PC-9 (cell line): Measurements from ENCODE around the gene ALK. TPM values are rescaled to one million over a fixed set of nuclear protein-coding genes. Genes with fewer than 3 reads are reported as not detected.

Source experiments
- BruUV-seq: library from RNA; stranded (reverse); fragments of 400-500 nt; replicated peaks from 2 replicates; lab custom pipeline; 2021; lab: Mats Ljungman, UMichigan
- CTCF ChIA-PET: fragments of 300-600 bp; sonication (Branson Sonifier 250); formaldehyde crosslinking; loops from one replicate; lab custom pipeline; 2022; ENCODE audit warnings: antibody characterized with exemption; lab: Charles Lee
- POLR2A ChIA-PET: fragments of 300-600 bp; sonication (Branson Sonifier 250); formaldehyde crosslinking; loops from one replicate; lab custom pipeline; 2022; ENCODE audit warnings: antibody characterized with exemption; ENCODE audit not compliant: unreplicated experiment; lab: Charles Lee
- DNase-seq, 2 experiments: peaks; one replicate each; pipeline versions ENCODE4 v3.0.0 to v3.0.0-alpha.2; 2015 to 2022; ENCODE audit warnings: mixed read lengths in 1 of 2
- H2AFZ ChIP-seq: fragments of 200-600 bp; sonication (generic); 2 replicates; pipeline ENCODE4 v1.8.1; 2017; ENCODE audit warnings: antibody characterized with exemption
- H3F3A ChIP-seq: fragments of 200-600 bp; sonication (generic); 2 replicates; pipeline ENCODE4 v1.8.1; 2017; ENCODE audit warnings: antibody characterized with exemption, mild to moderate bottlenecking, low read depth; ENCODE audit not compliant: insufficient read depth
- H3K27ac ChIP-seq: fragments of 200-600 bp; sonication (generic); 2 replicates; pipeline ENCODE4 v1.6.1; 2016; ENCODE audit warnings: mixed run types
- H3K27me3 ChIP-seq: fragments of 200-600 bp; sonication (generic); 2 replicates; pipeline ENCODE4 v1.6.1; 2016; ENCODE audit warnings: low read depth, mixed run types; ENCODE audit not compliant: insufficient read depth
- H3K36me3 ChIP-seq: fragments of 200-600 bp; sonication (generic); 2 replicates; pipeline ENCODE4 v1.6.1; 2016; ENCODE audit warnings: low read depth, mixed run types
- H3K4me1 ChIP-seq: fragments of 200-600 bp; sonication (generic); replicated peaks from 2 replicates; pipeline ENCODE4 v1.6.1; 2016; ENCODE audit warnings: mixed run types; ENCODE audit not compliant: insufficient read depth
- H3K4me2 ChIP-seq: fragments of 200-600 bp; sonication (generic); 2 replicates; pipeline ENCODE4 v1.6.1; 2017; ENCODE audit warnings: mixed run types
- H3K4me3 ChIP-seq: fragments of 200-600 bp; sonication (generic); 2 replicates; pipeline ENCODE4 v1.6.1; 2016; ENCODE audit warnings: mixed run types
- H3K79me2 ChIP-seq: fragments of 200-600 bp; sonication (generic); 2 replicates; pipeline ENCODE4 v1.6.1; 2017; ENCODE audit warnings: low read depth, mixed run types
- H3K9me2 ChIP-seq: fragments of 200-600 bp; sonication (generic); 2 replicates; pipeline ENCODE4 v1.8.1; 2017; ENCODE audit warnings: mild to moderate bottlenecking; ENCODE audit not compliant: insufficient read depth
- H3K9me3 ChIP-seq: fragments of 200-600 bp; sonication (generic); 2 replicates; pipeline ENCODE4 v1.8.1; 2016; ENCODE audit warnings: low read depth; ENCODE audit not compliant: insufficient read depth
- H4K20me1 ChIP-seq: fragments of 200-600 bp; sonication (generic); 2 replicates; pipeline ENCODE4 v1.8.1; 2017; ENCODE audit not compliant: insufficient read depth
- EZH2 ChIP-seq: fragments of 200-600 bp; sonication (generic); IDR thresholded peaks from 2 replicates; pipeline ENCODE4 v1.8.0; 2017; ENCODE audit warnings: antibody characterized with exemption, low read depth
- intact Hi-C: fragments of 100-400 bp; cut with micrococcal nuclease; formaldehyde crosslinking; loops from one replicate; pipeline ENCODE4 v1.10.0; 2022; ENCODE audit not compliant: unreplicated experiment
- total RNA-seq: library from RNA; stranded (reverse); gene quantifications from 2 replicates; pipeline ENCODE4 v1.2.3, GENCODE V29; 2021
- TF ChIP-seq, protein P1 (sequence below): fragments of 200-600 bp; sonication (generic); conservative IDR thresholded peaks from 2 replicates; pipeline ENCODE4 v1.6.1; 2017; ENCODE audit warnings: mixed run types, antibody characterized with exemption, mild to moderate bottlenecking, moderate library complexity

Gene ALK
- total RNA-seq, 1 experiment from 2014 or later: not detected

DNA sequence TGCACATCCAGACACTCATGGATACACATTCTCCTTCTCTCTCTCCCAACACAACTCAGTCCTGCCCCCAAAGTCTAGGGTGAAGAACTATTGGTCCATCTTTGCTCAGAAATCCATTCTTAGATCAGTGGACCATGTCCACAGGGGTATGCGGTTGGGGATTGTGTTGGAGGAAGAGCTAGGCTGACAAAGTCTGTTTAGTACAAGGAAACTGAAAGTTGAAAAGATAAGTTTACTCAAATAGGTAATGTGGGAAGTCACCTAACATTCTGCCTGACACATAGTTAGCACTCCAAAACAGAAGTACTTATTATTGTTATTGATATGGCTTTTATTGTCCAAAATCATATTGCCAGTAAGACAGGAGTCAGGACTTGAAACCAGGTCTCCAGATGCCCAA, 55.9 kb downstream of the ALK start:
- intact Hi-C loops: no loop called here
- ChIA-PET CTCF (no interaction called here), POLR2A (no interaction called here)
- Histone ChIP-seq H3K79me2 (no peaks in the 10 kb centered on the region), H2AFZ (no peak overlapping the region), H3K4me1 (no peaks in the 10 kb centered on the region), H3F3A (no peaks in the 10 kb centered on the region), H3K27ac (no peak overlapping the region), H3K4me2 (no peak overlapping the region), H3K27me3 (peaks cover 14% of the 10 kb centered on the region; the same call in 1 of the 2 replicates), H3K36me3 (no peaks in the 10 kb centered on the region), H3K9me2 (no peaks in the 10 kb centered on the region), H3K4me3 (no peak overlapping the region), H4K20me1 (no peaks in the 10 kb centered on the region; the same call in 1 of the 2 replicates), H3K9me3 (no peaks in the 10 kb centered on the region)
- no TSS peak for BruUV-seq
- TF ChIP-seq, protein P1, sequence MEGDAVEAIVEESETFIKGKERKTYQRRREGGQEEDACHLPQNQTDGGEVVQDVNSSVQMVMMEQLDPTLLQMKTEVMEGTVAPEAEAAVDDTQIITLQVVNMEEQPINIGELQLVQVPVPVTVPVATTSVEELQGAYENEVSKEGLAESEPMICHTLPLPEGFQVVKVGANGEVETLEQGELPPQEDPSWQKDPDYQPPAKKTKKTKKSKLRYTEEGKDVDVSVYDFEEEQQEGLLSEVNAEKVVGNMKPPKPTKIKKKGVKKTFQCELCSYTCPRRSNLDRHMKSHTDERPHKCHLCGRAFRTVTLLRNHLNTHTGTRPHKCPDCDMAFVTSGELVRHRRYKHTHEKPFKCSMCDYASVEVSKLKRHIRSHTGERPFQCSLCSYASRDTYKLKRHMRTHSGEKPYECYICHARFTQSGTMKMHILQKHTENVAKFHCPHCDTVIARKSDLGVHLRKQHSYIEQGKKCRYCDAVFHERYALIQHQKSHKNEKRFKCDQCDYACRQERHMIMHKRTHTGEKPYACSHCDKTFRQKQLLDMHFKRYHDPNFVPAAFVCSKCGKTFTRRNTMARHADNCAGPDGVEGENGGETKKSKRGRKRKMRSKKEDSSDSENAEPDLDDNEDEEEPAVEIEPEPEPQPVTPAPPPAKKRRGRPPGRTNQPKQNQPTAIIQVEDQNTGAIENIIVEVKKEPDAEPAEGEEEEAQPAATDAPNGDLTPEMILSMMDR: no peak
- TF ChIP-seq EZH2: no peak
- no peak for DNase-seq

- no peak for TF ChIP-seq EZH2
- TF ChIP-seq, protein P1: no peak
- ChIA-PET CTCF (no interaction called here), POLR2A (no interaction called here)
- no peak for DNase-seq
- no TSS peak for BruUV-seq
- intact Hi-C loops: no loop called here
- no peak overlapping the region for H3K27ac ChIP-seq
- no peaks in the 10 kb centered on the region for H3F3A ChIP-seq
- no peaks in the 10 kb centered on the region for H3K9me2 ChIP-seq
- peaks cover 20% of the 10 kb centered on the region; the same call in 1 of the 2 replicates for H3K27me3 ChIP-seq
- no peak overlapping the region for H3K4me3 ChIP-seq
- no peaks in the 10 kb centered on the region; the same call in 1 of the 2 replicates for H4K20me1 ChIP-seq
- no peak overlapping the region for H2AFZ ChIP-seq
- H3K36me3 ChIP-seq: no peaks in the 10 kb centered on the region
- no peaks in the 10 kb centered on the region for H3K79me2 ChIP-seq
- no peaks in the 10 kb centered on the region for H3K9me3 ChIP-seq
- H3K4me1 ChIP-seq: no peaks in the 10 kb centered on the region
- no peak overlapping the region for H3K4me2 ChIP-seq
Observed at GRCh38 chr2:29864988-29865387, 56.4 kb downstream of the ALK start.

GRCh38 chr2:29855924-29856639, 65.3 kb downstream of the ALK start:
- BruUV-seq: no TSS peak
- Histone ChIP-seq H3K27ac (no peak overlapping the region), H3F3A (no peaks in the 10 kb centered on the region), H4K20me1 (no peaks in the 10 kb centered on the region), H2AFZ (no peak overlapping the region), H3K4me1 (no peaks in the 10 kb centered on the region), H3K4me3 (no peak overlapping the region), H3K9me3 (no peaks in the 10 kb centered on the region), H3K36me3 (no peaks in the 10 kb centered on the region), H3K9me2 (no peaks in the 10 kb centered on the region), H3K79me2 (no peaks in the 10 kb centered on the region), H3K4me2 (no peak overlapping the region), H3K27me3 (peaks cover 68% of the 10 kb centered on the region)
- no peak for DNase-seq
- POLR2A ChIA-PET: no interaction called here
- intact Hi-C loops: no loop called here
- CTCF ChIA-PET: no interaction called here
- TF ChIP-seq, protein P1: no peak
- no peak for TF ChIP-seq EZH2
